Right kidney (tissue), 1 donor: Measurements from ENCODE around the gene NLRC3.
"Not testable (repeated sequence)": the region's sequence is repeated elsewhere in the genome, so short reads cannot be mapped to it uniquely, and the experiment has no call there.

Experiments used
- DNase-seq: peaks from one replicate; pipeline ENCODE4 v3.0.0-alpha.2; 2016

NLRC3 gene

DNA sequence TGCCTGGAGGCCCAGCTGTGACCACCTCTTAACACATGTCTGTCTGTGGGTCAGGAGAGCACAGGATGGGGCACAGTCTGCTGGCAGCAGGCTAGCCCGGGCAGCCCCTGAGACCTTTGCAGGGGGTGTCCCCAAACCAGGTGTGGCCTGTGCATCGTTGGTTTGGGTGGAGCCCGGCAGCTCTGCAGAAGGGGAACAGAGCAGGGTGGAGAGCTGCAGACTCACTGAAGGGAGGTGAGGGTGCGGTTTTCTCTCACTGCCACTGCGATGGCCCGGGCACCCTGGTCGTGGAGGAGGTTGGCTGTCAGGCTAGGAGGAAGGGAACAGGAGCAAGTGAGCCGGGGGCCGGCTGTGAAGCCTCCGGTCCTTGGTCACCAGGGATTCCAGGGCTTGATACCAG lies 28.8 kb downstream of the NLRC3 start:
- DNase-seq = no peak

DNA sequence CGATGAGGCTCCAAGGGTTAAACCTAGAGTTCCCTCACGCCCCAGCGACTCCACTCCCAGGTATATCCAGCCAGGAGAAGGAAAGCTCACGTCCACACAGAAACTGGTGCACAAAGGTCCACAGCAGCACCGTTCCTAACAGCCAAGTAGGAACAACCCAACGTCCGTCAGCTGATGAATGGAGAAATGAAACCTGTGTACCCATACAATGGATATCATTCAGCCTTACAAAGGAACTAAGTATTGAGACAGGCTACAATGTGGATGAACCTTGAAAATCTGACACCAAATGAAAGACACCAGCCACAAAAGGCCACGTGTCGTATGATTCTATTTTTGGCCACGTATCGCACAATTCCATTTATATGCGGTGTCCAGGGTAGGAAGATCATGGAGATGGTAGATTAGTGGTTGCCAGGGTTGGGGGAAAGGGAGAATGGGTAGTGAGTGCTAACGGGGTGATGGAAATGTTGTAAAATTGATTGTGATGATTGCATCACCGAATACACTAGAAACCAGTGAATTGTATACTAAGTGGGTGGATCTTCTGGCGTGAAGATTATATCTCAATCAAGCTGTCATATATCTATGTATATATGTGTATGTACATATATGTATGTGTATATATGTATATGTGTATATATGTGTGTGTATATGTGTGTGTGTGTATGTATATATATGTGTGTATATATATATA lies 30.1 kb downstream of the NLRC3 start:
- DNase-seq = no peak

DNA sequence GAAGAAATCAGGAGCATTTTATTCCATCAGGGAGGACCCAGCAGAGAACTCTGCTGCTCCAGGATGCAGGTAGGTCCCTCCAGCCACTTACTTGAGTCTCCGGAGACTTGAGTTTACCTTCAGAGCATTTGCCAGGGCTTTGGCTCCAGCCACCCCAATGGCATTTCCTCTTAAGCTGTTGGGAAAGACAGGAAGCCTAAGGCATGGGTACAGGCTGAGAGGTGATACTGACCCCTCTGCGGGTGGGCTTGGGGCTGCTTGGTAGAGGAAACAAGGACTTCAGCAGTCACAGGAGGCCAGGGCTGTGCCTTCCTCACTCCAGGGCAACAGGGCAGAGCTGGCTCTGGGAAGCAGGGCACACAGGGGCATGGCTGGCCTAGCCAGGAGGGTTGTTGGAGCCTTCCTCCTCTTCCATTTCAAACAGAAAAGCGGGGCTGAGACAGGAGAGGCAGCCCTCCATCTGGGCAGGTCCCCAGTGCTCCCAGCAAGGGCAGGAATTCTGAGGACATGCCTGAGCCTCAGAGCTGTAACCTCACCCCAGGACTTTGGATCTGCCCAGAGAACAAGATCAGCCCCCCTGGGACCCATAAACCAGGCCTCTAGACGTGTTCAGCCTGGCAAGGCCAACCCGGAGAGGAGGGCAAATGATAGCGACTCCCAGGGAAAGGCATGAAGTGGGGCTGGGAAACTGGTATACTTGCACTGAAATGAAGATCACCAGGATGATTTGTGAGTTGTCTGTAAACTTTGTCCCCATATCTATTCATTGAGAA lies 34.4 kb downstream of the NLRC3 start:
- DNase-seq = no peak

DNA sequence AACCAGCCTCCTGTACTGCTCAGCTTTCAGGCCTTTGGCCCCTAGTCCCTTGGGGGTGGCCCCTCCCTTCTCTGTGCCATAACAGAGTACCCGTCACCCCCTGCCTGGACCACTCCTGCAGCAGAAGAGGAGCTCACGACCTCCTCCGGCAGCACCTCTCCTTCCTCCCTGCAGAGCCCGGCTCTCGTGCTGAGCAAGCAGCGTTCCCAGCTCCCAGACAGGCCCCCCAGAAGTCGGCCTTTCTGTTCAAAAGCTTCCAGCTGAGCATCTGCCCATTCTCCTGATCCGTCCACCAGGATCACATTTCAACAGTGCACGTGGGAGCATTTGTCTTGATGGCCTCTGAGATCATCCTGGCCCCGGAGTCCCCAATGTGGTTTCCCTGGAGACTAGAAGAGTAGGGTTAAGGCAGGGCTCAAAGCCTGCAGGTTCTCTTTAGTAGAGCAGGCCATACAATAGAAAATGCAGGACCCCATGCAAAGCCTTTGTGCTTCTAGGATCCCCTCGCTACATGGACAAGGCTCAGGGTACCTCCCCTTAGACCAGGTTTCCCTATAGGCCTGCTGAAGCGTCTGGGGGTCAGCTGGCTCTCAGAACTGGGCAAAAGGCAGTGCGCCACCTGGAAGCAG lies 35.6 kb downstream of the NLRC3 start:
- no peak for DNase-seq

DNA sequence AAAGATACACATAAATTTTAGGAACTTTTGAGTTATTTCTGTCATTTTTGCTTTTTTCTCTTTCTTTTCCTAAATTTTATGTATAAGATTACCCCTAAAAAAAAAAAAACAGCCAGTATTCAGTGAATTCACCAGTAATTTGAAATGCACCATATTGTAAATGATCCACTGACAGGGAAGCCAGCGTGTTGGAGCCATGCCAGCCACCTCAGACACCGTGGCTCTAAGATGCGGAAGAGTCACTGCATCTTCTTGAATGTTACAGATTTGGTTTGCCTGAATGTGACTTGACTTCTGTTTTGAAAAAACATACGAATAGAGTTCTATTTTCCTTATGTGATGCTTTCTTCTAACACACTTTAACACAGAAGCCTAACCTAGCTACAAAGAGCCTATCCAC lies 39.0 kb downstream of the NLRC3 start:
- DNase-seq = no peak

DNA sequence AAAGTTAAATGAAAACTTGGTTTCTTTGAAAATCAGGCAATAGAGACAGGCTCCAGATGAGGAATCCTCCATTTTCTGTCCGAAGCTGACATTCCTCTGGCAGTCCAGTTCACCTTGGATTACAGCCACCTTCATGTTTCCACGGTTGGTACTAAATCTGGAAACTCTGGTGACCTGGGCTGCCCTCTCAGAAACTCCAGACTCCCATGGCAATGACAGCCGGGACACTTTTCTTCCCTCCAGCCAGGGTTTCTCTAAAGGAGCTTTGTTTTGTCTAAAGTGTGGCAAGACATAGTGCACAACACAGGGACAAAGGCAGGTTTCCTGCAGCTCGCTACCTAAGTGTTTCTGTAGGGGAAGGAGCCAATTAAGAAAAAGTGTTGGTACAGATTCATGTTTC lies 40.4 kb downstream of the NLRC3 start:
- DNase-seq = no peak

DNA sequence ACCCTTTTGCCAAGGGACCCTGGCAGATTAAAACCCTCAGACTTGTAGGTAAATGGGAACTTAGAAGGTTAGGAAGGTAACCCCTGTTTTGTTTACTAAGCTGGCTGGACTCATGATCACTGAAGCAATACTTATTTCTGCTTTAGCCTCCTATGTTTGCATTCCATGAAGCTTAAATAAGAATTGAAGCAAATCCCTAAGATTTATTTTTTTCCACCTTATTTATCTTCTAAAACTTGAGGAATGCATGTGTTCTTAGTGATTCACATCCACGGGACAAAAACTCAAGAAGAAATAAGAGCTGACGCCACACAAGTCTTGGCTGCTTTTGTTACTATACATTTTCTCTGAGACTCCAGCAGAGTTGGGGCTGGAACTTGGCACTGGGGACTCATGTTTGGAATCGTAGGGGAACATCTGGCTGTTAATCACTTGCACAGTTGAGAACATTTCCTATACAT lies 40.9 kb downstream of the NLRC3 start:
- DNase-seq = no peak

DNA sequence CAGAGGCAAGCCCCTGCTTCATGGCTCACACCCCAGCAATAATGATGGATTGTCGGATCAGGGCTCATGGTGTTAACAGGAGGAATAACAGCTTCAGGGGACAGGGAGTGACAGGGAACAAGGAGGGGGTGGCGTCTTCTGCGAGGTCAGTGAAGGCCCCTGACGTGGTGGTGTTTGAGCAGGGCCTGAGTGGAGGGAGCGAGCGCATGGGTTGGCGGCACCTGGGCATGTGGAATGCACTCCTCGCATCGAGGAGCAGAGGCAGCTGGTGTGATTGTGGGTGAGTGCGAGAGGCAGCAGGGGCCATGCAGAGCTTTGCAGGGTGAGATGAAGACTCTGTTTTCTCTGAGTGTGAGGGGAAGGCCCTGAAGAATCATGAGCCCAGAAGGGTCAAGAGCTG lies 43.1 kb downstream of the NLRC3 start:
- no peak for DNase-seq

DNA sequence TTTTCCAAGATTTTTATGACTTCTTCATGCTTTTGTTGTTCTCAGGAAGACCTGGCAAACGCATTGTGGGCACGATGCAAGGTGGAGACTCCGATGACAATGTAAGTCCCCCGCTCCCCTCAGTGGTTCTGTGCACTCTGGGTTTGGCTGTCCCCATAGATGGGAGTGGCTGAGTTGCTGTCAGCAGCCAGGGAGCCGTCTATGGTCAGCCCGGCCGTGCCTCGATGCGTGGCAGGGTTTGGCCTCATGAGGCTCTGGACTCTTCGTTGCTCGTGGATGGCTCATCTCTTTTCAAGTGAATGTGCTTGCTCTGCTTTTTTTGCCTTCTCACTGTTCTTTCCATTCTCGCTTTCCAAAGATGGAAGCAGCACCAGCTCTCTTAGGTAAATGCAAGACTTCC lies 44.5 kb downstream of the NLRC3 start:
- no peak for DNase-seq

DNA sequence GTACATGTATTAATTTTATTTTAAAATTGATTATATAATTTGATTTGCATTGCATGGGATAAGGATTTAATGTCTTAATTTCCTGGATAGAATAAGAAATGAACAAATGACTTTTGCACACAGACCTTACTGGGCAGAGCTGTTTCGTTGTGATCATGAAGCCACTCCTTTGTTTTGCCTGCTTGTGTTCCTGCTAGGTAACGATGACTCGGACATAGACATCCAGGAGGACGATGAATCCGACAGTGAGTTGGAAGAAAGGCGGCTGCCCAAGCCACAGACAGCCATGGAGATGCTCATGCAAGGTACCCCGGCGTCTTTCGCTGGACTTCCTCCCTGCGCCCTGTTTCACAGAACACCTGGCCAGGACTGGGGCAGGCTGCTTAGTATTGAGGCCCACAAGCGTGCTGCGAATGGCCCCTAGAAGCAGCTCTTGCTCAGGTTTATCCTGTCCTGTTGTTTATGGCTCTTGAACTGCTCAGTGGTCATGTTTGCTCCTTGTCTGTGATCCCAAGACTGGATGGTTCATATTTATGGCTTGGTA lies 46.8 kb downstream of the NLRC3 start:
- DNase-seq = no peak

DNA sequence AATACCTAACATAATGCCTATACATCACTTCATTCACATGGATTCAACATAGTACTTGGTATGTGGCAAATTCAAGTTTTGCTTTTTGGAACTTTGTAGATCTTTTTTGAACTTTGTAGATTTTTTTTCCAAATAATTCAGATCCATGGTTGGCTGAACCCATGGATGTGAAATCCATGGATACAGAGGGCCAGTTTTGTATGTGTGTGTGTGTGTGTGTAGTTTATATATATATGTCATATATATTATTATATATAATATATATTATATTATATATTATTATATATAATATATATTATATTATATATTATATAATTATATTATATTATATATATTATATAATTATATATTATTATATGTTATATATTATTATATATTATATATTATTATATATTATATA lies 48.0 kb downstream of the NLRC3 start:
- DNase-seq = no peak

DNA sequence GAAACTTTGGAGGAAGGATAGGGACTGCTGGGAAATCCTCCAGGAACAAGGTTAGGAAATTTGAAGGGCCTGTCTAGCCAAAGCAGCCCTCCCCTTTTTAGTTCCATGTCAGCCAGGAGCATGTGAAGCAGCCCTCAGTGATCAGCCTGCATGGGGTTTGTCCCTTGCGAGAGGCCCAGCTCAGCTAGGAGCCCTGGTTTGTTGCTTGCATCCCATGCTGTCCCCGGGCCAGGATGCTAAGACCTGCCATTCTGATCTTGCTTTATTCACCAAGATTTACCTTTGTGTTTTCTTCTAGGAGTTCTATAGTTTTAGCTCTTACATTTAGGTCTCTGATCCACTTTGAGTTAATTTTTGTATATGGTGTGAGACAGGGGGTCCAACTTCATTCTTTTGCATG lies 48.8 kb downstream of the NLRC3 start:
- DNase-seq = no peak

DNA sequence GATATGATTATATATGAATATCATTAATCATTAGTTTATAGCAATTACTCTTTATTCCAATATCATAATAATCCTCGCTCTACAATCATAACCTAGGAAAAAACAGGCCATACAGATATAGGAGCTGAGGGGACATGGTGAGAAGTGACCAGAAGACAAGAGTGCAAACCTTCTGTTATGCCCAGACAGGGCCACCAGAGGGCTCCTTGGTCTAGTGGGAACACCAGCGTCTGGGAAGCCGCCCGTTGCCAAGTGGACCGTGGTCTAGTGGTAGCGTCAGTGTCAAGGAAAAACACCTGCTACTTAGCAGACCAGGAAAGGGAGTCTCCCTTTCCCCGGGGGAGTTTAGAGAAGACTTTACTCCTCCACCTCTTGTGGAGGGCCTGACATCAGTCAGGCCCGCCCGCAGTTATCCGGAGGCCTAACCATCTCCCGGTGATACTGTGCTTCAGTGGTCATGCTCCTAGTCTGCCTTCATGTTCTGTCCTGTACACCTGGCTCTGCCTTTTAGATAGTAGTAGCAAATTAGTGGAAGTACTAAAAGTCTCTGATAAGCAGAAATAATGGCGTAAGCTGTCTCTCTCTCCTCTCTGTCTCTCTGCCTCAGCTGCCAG lies 49.9 kb downstream of the NLRC3 start:
- not testable (repeated sequence) for DNase-seq

DNA sequence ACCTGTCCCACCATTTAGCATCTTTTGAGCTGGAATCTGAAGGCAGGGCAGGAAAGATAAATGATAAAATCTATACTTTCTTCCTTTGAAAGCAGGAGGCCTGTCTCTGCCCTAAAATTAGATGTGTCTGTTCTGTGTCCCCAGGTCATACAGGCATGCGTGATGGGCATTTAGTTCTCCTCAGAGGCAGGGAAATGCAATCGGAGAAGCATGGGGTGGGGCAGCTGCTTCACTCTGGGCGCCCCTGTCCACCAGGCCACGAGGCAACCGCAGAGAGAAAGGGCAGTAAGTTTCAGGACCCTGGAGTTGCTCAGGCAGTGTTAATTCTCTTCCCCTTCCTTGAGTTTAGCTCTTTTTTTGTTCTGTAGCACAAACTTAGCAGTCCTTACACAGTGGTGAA lies 51.3 kb downstream of the NLRC3 start:
- no peak for DNase-seq

DNA sequence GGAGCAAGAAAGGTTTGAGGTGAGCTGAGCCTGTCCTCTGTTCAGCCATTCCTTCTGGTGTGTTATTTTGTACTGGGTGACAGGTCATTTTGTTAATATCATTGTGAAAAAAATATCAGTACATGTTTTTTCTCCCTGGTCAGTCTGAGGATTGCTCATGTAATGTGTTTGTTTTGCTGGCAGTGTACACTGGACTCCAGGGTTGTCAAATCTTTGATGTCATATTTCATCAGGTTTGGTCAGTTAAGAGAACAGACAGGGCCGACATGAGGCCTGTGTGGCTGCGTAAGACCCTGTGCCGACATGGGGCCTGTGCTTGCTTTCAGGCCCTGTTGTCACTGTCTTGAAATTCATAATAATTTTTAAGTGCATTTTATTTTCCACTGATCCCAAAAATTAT lies 53.9 kb downstream of the NLRC3 start:
- no peak for DNase-seq

DNA sequence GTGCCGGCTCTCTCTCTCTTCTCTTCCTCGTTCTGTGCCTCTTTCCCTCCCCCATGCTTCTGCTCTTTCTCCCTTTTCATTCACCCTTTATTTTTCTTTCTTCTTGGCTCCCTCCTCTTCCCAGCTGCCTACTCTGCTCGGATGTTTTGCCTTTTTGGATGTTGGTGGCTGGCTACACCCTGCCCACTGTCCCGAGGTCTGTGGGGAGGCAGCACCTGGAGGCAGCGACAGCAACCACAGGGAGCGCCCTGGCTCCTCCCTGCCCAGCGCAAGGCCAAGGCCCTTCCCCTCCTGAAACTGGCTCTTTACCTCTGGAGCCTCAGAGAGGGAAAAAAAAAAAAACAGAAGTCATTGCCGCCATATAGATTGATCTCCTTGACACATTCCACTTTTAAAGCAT lies 56.4 kb downstream of the NLRC3 start:
- peak; percentile 37 for DNase-seq

DNA sequence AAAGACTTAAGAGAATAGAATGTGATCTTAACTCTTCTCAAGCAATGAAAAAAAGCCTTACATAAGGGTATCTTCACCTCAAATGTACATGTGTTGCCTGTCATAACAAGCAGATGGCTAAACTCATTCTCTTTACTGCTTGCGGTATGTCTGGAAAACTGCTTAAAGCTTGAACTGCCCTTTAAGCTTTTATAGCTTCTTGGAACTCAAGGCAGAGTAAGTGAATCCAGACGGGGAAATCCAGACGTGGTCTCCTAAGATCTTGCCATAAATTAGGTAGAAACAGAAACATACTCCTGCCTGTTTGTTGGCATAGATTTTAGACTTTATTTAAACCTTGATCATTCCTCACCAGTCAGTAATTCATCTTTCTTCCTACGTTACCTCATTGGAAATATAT lies 56.8 kb downstream of the NLRC3 start:
- no peak for DNase-seq

DNA sequence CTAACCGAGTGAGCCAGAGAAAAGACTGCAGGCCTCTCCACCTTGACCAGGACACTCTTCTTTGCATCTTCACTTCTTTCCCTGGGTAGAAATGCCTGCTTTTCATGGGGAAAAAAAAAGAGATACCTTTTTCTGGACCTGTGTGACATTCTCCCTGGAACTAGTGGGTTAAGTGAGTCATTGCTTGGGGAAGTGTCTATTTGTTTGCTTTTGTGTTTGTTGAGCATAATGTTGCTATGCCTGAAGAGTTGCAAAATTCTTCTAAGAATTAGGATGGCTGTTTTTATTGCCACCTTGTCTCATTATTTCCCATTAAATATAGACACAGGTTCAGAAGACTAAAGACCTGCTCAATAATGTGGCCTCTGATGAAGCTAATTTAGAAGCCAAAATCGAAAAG lies 57.6 kb downstream of the NLRC3 start:
- no peak for DNase-seq

DNA sequence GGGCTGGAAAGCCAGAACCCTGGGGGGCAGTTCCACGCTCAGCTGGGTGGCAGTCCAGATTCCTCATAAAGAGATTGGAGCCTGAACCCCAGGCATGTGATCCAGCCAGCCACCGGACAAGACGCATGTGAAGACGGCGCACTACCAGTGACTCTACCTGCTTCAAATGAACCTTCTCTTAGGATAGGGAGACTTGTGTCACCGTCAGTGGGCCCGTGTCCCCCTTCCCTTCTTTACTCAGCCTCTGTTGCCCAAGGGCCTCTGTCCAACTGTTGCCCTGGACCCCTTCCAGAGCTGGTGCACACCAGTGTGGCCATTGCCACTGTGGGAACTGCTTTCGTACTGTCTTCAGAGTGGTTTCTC lies 58.2 kb downstream of the NLRC3 start:
- no peak for DNase-seq

DNA sequence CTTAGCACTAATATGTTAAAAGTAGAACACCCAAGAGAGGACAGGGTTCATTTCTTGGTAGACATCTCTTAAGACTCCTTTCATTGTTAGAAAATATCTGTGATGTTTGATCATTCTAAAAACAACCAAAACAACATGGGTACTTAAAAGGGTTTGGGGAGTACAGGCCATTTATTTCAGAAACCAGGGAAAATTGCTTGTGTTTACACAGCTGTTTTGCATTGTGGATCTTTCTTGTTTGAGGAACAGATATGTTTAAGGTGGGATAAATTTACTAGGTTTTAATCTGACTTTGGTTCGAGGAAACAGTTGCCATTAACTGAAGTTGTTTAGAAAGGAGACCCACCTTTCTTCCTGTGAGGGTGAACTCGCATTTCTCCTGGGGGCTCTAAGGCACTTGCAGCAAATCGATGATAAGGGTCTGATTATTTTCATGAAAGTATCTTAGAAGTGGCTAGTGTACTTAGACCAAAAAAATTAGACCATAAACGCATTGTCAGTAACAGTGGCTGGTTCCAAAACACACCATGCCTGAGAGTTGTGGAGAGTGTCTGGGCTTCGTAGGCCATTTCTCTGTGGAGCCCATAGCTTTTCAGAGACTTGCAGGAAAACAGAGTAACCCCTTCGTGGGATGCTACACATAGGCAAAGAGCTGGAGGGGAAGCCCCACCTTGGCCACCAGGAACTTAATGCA lies 58.8 kb downstream of the NLRC3 start:
- DNase-seq = no peak

DNA sequence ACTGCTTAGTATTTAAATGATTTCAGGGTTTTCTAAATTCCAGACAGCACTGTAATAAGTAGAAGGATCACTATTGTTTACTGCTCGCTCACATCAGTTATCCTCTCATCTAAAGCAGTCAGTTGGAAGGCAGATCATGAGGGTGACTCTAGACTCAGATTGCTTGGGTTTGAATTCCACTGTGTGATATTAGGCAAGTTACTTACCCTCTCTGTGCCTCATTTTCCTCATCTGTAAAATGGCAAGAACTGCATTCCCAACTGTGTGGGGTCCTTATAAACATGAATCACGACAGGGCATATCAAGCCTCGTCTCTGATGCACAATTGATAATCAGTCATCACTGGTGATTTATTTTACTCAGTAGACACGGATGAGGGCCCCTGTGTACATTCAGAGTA lies 61.3 kb downstream of the NLRC3 start:
- no peak for DNase-seq

DNA sequence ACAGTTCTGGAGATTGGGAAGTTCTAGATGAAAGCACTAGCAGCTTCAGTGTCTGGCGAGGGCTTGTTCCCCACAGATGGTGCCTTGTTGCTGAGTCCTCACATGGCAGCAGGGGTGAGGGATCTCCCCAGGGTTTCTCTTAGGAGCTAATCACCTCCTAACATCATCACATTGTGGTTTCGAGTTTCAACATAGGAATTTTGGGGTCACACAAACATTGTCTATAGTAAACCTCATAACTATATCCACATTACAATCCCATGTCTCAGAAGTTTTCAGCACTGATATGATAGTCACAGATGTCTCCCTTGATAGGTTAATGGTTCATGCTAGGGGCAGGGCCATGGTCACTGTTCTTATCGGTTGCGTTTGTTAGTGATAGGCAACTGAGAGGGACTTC lies 62.6 kb downstream of the NLRC3 start:
- DNase-seq = no peak
